GM23248 (cell line): ENCODE data around the gene TRMU. TPM values are rescaled to one million over a fixed set of nuclear protein-coding genes. Genes with fewer than 3 reads are reported as not detected.

Source experiments
- DNase-seq: peaks from one replicate; pipeline ENCODE4 v3.0.0-alpha.2; 2015
- H2AFZ ChIP-seq: fragments of 200-600 bp; sonication (generic); 2 replicates; pipeline ENCODE4 v1.6.1; 2016; ENCODE audit warnings: antibody characterized with exemption
- H3F3A ChIP-seq: fragments of 200-600 bp; sonication (generic); 2 replicates; pipeline ENCODE4 v1.6.1; 2016; ENCODE audit warnings: mild to moderate bottlenecking, antibody characterized with exemption, mixed run types; ENCODE audit not compliant: insufficient read depth
- H3K27ac ChIP-seq: fragments of 200-600 bp; sonication (generic); 2 replicates; pipeline ENCODE4 v1.5.1; 2016; ENCODE audit warnings: mild to moderate bottlenecking
- H3K27me3 ChIP-seq: fragments of 200-600 bp; sonication (generic); replicated peaks from 2 replicates; pipeline ENCODE4 v1.6.1; 2016; ENCODE audit warnings: mild to moderate bottlenecking; ENCODE audit not compliant: insufficient read depth
- H3K36me3 ChIP-seq: fragments of 200-600 bp; sonication (generic); 2 replicates; pipeline ENCODE4 v1.6.1; 2016; ENCODE audit warnings: low read depth, mild to moderate bottlenecking
- H3K4me1 ChIP-seq: fragments of 200-600 bp; sonication (generic); 2 replicates; pipeline ENCODE4 v1.6.1; 2016; ENCODE audit warnings: mild to moderate bottlenecking; ENCODE audit not compliant: insufficient read depth
- H3K4me2 ChIP-seq: fragments of 200-600 bp; sonication (generic); one replicate; pipeline ENCODE4 v1.6.1; 2016; ENCODE audit warnings: mild to moderate bottlenecking; ENCODE audit not compliant: unreplicated experiment
- H3K4me3 ChIP-seq: fragments of 200-600 bp; sonication (generic); 2 replicates; pipeline ENCODE4 v1.5.1; 2016; ENCODE audit warnings: mild to moderate bottlenecking
- H3K79me2 ChIP-seq: fragments of 200-600 bp; sonication (generic); 2 replicates; pipeline ENCODE4 v1.6.1; 2016; ENCODE audit warnings: mild to moderate bottlenecking; ENCODE audit not compliant: insufficient read depth
- H3K9ac ChIP-seq: fragments of 200-600 bp; sonication (generic); 2 replicates; pipeline ENCODE4 v1.6.1; 2016; ENCODE audit warnings: mild to moderate bottlenecking
- H3K9me2 ChIP-seq: fragments of 200-600 bp; sonication (generic); 2 replicates; pipeline ENCODE4 v1.6.1; 2016; ENCODE audit warnings: mixed run types, mild to moderate bottlenecking, moderate library complexity; ENCODE audit not compliant: insufficient read depth
- H3K9me3 ChIP-seq: fragments of 200-600 bp; sonication (generic); one replicate; pipeline ENCODE4 v1.6.1; 2017; ENCODE audit warnings: low read depth
- H4K20me1 ChIP-seq: fragments of 200-600 bp; sonication (generic); 2 replicates; pipeline ENCODE4 v1.6.0; 2016; ENCODE audit not compliant: insufficient read depth
- EZH2 ChIP-seq: fragments of 200-600 bp; sonication (generic); IDR thresholded peaks from 2 replicates; pipeline ENCODE4 v1.6.1; 2018; ENCODE audit warnings: antibody characterized with exemption, mild to moderate bottlenecking; ENCODE audit not compliant: insufficient read depth, poor library complexity, severe bottlenecking
- EZH2phosphoT487 ChIP-seq: fragments of 200-600 bp; sonication (generic); IDR thresholded peaks from 2 replicates; pipeline ENCODE4 v1.6.1; 2018; ENCODE audit warnings: antibody characterized with exemption, moderate library complexity, mild to moderate bottlenecking, low read depth; ENCODE audit not compliant: insufficient read depth
- WGBS, 2 experiments: methylation state at CpG; one replicate each; pipeline ENCODE4 v1.1.6; 2015 to 2017; ENCODE audit warnings: low lambda C conversion rate in 2 of 2, low coverage in 1 of 2; ENCODE audit errors: missing lambda C conversion rate in 2 of 2; 5-methylcytosine and 5-hydroxymethylcytosine counted together
- in situ Hi-C: fragments of 300-500 bp; cut with MboI; formaldehyde crosslinking; loops from 2 replicates; pipeline ENCODE4 v1.15.0; 2020
- polyA plus RNA-seq: library from polyadenylated mRNA; unstranded; fragments of >200 nt; fragmentation: Nextera tagmentation; extraction: Ambion mirVana; gene quantifications from 2 replicates; pipeline ENCODE4 v1.2.1, GENCODE V29; 2016
- total RNA-seq: library from RNA; depleted of rRNA; stranded (reverse); fragments of >200 nt; shearing (Covaris generic); gene quantifications from 2 replicates; pipeline ENCODE4 v1.2.3, GENCODE V29; 2014

TRMU gene
- total and polyA plus RNA-seq, 2 experiments from 2014 or later = 27.0 to 38.4 TPM

DNA sequence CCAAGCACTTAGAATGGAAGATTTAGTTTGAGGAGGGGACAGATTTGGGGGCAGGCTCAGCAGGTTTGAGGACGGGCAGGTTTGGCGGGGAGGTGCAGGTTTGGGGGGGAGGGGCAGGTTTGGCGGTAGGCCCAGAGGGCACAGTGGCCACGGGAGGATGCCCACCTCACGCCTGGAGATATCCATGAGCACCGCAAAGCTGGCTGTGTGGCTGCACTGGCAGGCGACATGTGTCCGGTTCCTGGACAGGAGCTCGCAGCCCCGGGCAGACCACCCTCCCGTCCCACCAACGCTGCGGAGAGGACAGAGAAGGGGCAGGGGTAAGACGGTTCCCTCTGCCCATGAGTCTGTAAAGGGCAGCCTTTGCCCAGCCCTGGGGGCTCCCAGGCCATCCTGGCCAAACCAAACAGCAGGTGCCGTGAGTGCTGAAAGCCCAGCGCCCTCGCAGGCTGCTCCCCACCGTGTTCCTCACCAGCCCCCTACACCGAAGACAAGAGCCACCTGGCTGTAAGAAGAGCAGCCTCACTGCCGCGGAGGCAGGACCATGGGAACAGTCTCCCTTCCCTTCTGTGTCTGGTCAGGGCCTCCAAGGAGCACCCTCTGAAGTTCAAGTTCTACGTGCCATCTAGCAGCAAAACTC is 43.0 kb downstream of the TRMU start:
- Histone ChIP-seq H4K20me1 (no peaks in the 10 kb centered on the region), H3K36me3 (no peaks in the 10 kb centered on the region), H3K4me2 (no peak overlapping the region), H3K27me3 (no peaks in the 10 kb centered on the region; the same call in 1 of the 2 replicates), H3K9me2 (no peaks in the 10 kb centered on the region), H3K4me3 (no peak overlapping the region), H3K79me2 (no peaks in the 10 kb centered on the region), H3K4me1 (no peaks in the 10 kb centered on the region), H3F3A (no peaks in the 10 kb centered on the region), H2AFZ (no peak overlapping the region), H3K27ac (no peak overlapping the region), H3K9ac (no peak overlapping the region), H3K9me3 (peaks cover 3% of the 10 kb centered on the region)
- 73% methylated on average over 14 to 22 of the region's 22 CpGs for WGBS, 2 experiments
- no peak for DNase-seq
- in situ Hi-C loops = no loop called here
- no peak for TF ChIP-seq EZH2phosphoT487
- TF ChIP-seq EZH2 = no peak

DNA sequence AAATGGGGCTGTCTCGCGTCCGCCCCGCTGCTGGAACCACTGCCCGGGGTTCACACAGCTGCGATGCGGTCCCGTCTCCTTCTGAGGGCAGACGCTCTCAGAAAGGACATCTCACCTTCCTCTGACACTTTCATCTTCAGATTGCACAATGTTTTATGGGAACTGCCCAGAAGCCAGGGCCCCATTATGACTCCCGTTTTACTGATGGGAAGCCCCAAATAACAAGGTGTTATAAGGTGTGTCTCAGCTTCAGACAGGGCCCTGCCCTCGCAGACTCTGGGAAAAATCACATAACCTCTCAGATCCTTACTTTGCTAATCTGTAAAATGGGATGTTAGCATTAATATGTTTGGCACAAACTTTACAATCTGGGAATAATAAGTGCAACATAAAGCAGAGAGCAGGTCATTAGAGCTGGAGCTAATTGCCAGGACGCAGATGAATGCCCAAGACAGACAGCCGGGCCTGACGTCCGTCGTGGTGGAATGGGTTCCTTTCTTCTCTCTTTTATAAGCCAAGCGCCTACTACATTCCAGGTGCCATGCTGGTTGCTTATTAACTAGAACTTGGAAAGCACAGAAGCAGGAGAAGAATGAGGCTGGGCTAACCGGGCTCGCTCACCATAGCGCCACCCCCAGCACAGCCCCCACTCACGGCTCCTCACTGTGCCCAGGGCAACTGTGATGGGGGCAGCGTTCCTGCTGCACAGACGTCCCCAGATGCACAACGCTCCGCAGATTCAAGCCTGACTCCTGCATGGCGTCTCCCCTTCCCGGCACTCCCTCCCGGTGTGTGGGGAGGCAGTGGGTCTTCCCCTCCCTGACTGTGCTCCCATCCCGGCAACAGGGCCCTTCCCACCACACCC is 43.8 kb downstream of the TRMU start:
- no peak overlapping the region for H3K9ac ChIP-seq
- in situ Hi-C loops = no loop called here
- no peaks in the 10 kb centered on the region for H3K36me3 ChIP-seq
- WGBS, 2 experiments = 62 to 64% methylated on average over 29 of the region's 29 CpGs
- H3K79me2 ChIP-seq = no peaks in the 10 kb centered on the region
- H3K27me3 ChIP-seq = no peaks in the 10 kb centered on the region; the same call in 1 of the 2 replicates
- no peaks in the 10 kb centered on the region for H3K4me1 ChIP-seq
- H3K27ac ChIP-seq = no peak overlapping the region
- no peaks in the 10 kb centered on the region for H3F3A ChIP-seq
- no peak for TF ChIP-seq EZH2
- no peak for TF ChIP-seq EZH2phosphoT487
- H3K9me3 ChIP-seq = peaks cover 3% of the 10 kb centered on the region
- H2AFZ ChIP-seq = no peak overlapping the region
- no peak overlapping the region for H3K4me2 ChIP-seq
- no peaks in the 10 kb centered on the region for H4K20me1 ChIP-seq
- H3K4me3 ChIP-seq = no peak overlapping the region
- no peak for DNase-seq
- H3K9me2 ChIP-seq = no peaks in the 10 kb centered on the region

DNA sequence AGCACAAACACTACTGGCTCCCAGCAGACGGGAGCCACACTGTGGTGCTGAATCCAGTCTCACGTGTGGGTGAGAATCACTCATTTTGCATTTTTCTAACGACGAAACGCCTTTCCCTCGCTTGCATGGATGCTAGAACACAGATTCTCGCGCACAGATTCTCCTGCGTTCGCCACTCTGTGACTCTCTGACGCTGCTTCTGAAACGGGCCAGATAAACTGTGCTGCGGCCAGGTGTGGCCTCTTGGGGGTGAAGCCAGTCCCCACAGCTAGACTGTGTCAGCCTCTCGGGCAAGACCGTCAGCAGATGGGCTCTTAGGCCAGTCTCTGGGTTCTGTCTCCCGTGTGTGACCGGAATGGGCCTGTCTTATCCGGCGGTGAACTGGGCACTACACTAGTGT is 44.6 kb downstream of the TRMU start:
- Histone ChIP-seq H3K4me3 (no peak overlapping the region), H3K27ac (no peak overlapping the region), H3K79me2 (no peaks in the 10 kb centered on the region), H3K4me2 (no peak overlapping the region), H3K9me3 (peaks cover 3% of the 10 kb centered on the region), H3K4me1 (no peaks in the 10 kb centered on the region), H3K27me3 (no peaks in the 10 kb centered on the region; the same call in 1 of the 2 replicates), H3K36me3 (no peaks in the 10 kb centered on the region), H2AFZ (no peak overlapping the region), H3K9me2 (no peaks in the 10 kb centered on the region), H3K9ac (no peak overlapping the region), H4K20me1 (no peaks in the 10 kb centered on the region), H3F3A (no peaks in the 10 kb centered on the region)
- TF ChIP-seq EZH2phosphoT487 = no peak
- TF ChIP-seq EZH2 = no peak
- in situ Hi-C loops = loop anchor here (10.0 kb wide), 1 partner anchor 165 kb away; no protein-coding TSS in a partner anchor
- WGBS, 2 experiments = 72% methylated on average over 17 to 19 of the region's 19 CpGs
- no peak for DNase-seq

GRCh38 chr22:46380581-46380980 is 45.1 kb downstream of the TRMU start:
- in situ Hi-C loops = loop anchor here (10.0 kb wide), 1 partner anchor 164 kb away; no protein-coding TSS in a partner anchor

More at GRCh38 chr22:46380581-46380980, 45.1 kb downstream of the TRMU start:
- Histone ChIP-seq H2AFZ (no peak overlapping the region), H3K4me3 (no peak overlapping the region), H4K20me1 (no peaks in the 10 kb centered on the region), H3K4me1 (no peaks in the 10 kb centered on the region), H3K36me3 (no peaks in the 10 kb centered on the region), H3K27me3 (no peaks in the 10 kb centered on the region; the same call in 1 of the 2 replicates), H3K9me3 (peaks cover 3% of the 10 kb centered on the region), H3K9ac (no peak overlapping the region), H3K4me2 (no peak overlapping the region), H3F3A (no peaks in the 10 kb centered on the region), H3K27ac (no peak overlapping the region), H3K9me2 (no peaks in the 10 kb centered on the region), H3K79me2 (no peaks in the 10 kb centered on the region)
- TF ChIP-seq EZH2phosphoT487 = no peak
- TF ChIP-seq EZH2 = no peak
- no peak for DNase-seq
- WGBS, 2 experiments = 81 to 82% methylated on average over 17 of the region's 17 CpGs
